HL-60 (cell line): Measurements from ENCODE around the gene MPC1.

Experiments
- DNase-seq, 2 experiments: peaks; one replicate each; pipeline ENCODE4 v3.0.0-alpha.2; 2010 to 2020; ENCODE audit warnings: low read depth in 1 of 2, low spot score in 1 of 2
- H3K27ac ChIP-seq: fragments of 250-450 bp; sonication (Bioruptor Pico); replicated peaks from 2 replicates; pipeline ENCODE4 v1.5.1; 2020; ENCODE audit warnings: mild to moderate bottlenecking, moderate library complexity
- H3K27me3 ChIP-seq: fragments of 250-450 bp; sonication (Bioruptor Pico); 2 replicates; pipeline ENCODE4 v1.5.1; 2021; ENCODE audit warnings: mild to moderate bottlenecking, moderate library complexity; ENCODE audit not compliant: insufficient read depth, poor library complexity, severe bottlenecking
- H3K4me3 ChIP-seq: replicated peaks from 2 replicates; pipeline ENCODE4 v1.5.1; 2011; ENCODE audit warnings: mild to moderate bottlenecking, control low read depth, low read length; ENCODE audit not compliant: insufficient read depth
- GABPA ChIP-seq: IDR thresholded peaks from 2 replicates; pipeline ENCODE4 v1.6.1; 2012; ENCODE audit warnings: low read depth
- POLR2AphosphoS5 ChIP-seq: IDR thresholded peaks from 2 replicates; pipeline ENCODE4 v1.6.1; 2012; ENCODE audit warnings: low read depth
- SPI1 ChIP-seq: IDR thresholded peaks from 2 replicates; pipeline ENCODE4 v1.6.1; 2012; ENCODE audit warnings: low read depth, mild to moderate bottlenecking, borderline replicate concordance
- TF ChIP-seq, protein P1 (sequence below): IDR thresholded peaks from 2 replicates; pipeline ENCODE4 v1.6.1; 2012; ENCODE audit warnings: low read depth; ENCODE audit not compliant: insufficient replicate concordance
- TF ChIP-seq, protein P2 (sequence below): IDR thresholded peaks from one replicate; pipeline ENCODE4 v1.5.1; 2011; ENCODE audit warnings: low read length, control low read depth, inconsistent platforms; ENCODE audit not compliant: insufficient read depth

The MPC1 gene

GRCh38 chr6:166361077-166361429, 21.7 kb downstream of the MPC1 start:
- peak; percentile 95 to 98 for DNase-seq
- no peak overlapping the region for H3K4me3 ChIP-seq
- TF ChIP-seq, protein P1, sequence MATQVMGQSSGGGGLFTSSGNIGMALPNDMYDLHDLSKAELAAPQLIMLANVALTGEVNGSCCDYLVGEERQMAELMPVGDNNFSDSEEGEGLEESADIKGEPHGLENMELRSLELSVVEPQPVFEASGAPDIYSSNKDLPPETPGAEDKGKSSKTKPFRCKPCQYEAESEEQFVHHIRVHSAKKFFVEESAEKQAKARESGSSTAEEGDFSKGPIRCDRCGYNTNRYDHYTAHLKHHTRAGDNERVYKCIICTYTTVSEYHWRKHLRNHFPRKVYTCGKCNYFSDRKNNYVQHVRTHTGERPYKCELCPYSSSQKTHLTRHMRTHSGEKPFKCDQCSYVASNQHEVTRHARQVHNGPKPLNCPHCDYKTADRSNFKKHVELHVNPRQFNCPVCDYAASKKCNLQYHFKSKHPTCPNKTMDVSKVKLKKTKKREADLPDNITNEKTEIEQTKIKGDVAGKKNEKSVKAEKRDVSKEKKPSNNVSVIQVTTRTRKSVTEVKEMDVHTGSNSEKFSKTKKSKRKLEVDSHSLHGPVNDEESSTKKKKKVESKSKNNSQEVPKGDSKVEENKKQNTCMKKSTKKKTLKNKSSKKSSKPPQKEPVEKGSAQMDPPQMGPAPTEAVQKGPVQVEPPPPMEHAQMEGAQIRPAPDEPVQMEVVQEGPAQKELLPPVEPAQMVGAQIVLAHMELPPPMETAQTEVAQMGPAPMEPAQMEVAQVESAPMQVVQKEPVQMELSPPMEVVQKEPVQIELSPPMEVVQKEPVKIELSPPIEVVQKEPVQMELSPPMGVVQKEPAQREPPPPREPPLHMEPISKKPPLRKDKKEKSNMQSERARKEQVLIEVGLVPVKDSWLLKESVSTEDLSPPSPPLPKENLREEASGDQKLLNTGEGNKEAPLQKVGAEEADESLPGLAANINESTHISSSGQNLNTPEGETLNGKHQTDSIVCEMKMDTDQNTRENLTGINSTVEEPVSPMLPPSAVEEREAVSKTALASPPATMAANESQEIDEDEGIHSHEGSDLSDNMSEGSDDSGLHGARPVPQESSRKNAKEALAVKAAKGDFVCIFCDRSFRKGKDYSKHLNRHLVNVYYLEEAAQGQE = peak; percentile 12
- TF ChIP-seq GABPA (no peak), POLR2AphosphoS5 (peak; percentile 85)
- H3K27me3 ChIP-seq = no peaks in the 10 kb centered on the region
- peak overlapping the region; percentile 88 for H3K27ac ChIP-seq

GRCh38 chr6:166360243-166361076, 22.3 kb downstream of the MPC1 start:
- H3K4me3 ChIP-seq = no peak overlapping the region; the same call in 1 of the 2 replicates
- DNase-seq = peak; percentile 19 to 86

DNA sequence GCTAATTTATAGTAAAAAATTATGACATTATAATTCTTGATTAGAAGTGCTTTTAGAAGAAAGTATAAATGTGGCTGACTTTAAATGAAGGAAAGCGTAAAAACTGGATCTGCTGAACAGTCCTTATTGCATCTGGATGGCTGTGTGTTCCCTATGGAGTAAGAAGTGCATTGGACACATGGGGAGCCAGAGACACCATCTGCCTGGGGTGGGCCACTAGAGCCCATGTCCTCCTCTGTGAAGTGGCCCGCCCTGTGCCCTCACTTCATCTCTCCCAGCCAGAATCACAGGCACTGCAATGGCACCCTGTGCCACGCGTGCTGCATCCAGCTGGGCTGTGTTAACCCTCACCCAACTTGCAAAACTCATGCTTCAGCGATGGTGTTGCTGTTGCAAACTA, 27.2 kb downstream of the MPC1 start:
- no peak for DNase-seq
- Histone ChIP-seq H3K27me3 (no peaks in the 10 kb centered on the region), H3K4me3 (no peak overlapping the region), H3K27ac (no peak overlapping the region)
- TF ChIP-seq, protein P1 = no peak
- TF ChIP-seq POLR2AphosphoS5 (no peak), SPI1 (no peak), GABPA (no peak)
- TF ChIP-seq, protein P2, sequence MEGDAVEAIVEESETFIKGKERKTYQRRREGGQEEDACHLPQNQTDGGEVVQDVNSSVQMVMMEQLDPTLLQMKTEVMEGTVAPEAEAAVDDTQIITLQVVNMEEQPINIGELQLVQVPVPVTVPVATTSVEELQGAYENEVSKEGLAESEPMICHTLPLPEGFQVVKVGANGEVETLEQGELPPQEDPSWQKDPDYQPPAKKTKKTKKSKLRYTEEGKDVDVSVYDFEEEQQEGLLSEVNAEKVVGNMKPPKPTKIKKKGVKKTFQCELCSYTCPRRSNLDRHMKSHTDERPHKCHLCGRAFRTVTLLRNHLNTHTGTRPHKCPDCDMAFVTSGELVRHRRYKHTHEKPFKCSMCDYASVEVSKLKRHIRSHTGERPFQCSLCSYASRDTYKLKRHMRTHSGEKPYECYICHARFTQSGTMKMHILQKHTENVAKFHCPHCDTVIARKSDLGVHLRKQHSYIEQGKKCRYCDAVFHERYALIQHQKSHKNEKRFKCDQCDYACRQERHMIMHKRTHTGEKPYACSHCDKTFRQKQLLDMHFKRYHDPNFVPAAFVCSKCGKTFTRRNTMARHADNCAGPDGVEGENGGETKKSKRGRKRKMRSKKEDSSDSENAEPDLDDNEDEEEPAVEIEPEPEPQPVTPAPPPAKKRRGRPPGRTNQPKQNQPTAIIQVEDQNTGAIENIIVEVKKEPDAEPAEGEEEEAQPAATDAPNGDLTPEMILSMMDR = no peak

More at GRCh38 chr6:166360243-166361076, 22.3 kb downstream of the MPC1 start:
- TF ChIP-seq, protein P1 = no peak
- TF ChIP-seq POLR2AphosphoS5 (no peak), GABPA (no peak), SPI1 (no peak)
- TF ChIP-seq, protein P2 = no peak
- Histone ChIP-seq H3K27ac (peak overlapping the region; percentile 88), H3K27me3 (no peaks in the 10 kb centered on the region)
